ENCODE data around the gene ZNF83. TPM values are rescaled to one million over a fixed set of nuclear protein-coding genes. Genes with fewer than 3 reads are reported as not detected.

ZNF83 gene
- total RNA-seq, 2 experiments from 2014 or later, result 28.7 to 31.2 TPM

- CTCF ChIA-PET, result no interaction called here
- H3K9me3 Mint-ChIP-seq, result no peaks in the 10 kb centered on the region
- H3K27me3 Mint-ChIP-seq, result no peaks in the 10 kb centered on the region
- DNase-seq, result no peak
- intact Hi-C loops (cut with micrococcal nuclease), result no loop called here
- H3K4me3 Mint-ChIP-seq, result no peak overlapping the region
- no peak overlapping the region for H3K27ac Mint-ChIP-seq
- H3K4me1 Mint-ChIP-seq (ENCODE audit: low read depth), result peaks cover 14% of the 10 kb centered on the region
- peaks cover 48% of the 10 kb centered on the region for H3K36me3 Mint-ChIP-seq
- POLR2A ChIA-PET, result no interaction called here
Observed at GRCh38 chr19:52664461-52664860, 26.3 kb upstream of the ZNF83 start.

- Mint-ChIP-seq H3K27ac (no peak overlapping the region), H3K9me3 (no peaks in the 10 kb centered on the region), H3K36me3 (peaks cover 61% of the 10 kb centered on the region), H3K4me3 (no peak overlapping the region), H3K27me3 (no peaks in the 10 kb centered on the region), H3K4me1 (ENCODE audit: low read depth) (peaks cover 14% of the 10 kb centered on the region)
- intact Hi-C loops (cut with micrococcal nuclease), result no loop called here
- POLR2A ChIA-PET, result no interaction called here
- CTCF ChIA-PET, result no interaction called here
- DNase-seq, result no peak
Observed at GRCh38 chr19:52662631-52663030, 24.5 kb upstream of the ZNF83 start.

GRCh38 chr19:52660981-52661380 lies 22.8 kb upstream of the ZNF83 start:
- Mint-ChIP-seq H3K27me3 (no peaks in the 10 kb centered on the region), H3K27ac (no peak overlapping the region), H3K36me3 (peaks cover 68% of the 10 kb centered on the region), H3K9me3 (no peaks in the 10 kb centered on the region), H3K4me1 (ENCODE audit: low read depth) (peaks cover 14% of the 10 kb centered on the region), H3K4me3 (no peak overlapping the region)
- POLR2A ChIA-PET, result no interaction called here
- no peak for DNase-seq
- intact Hi-C loops (cut with micrococcal nuclease), result no loop called here
- CTCF ChIA-PET, result no interaction called here

GRCh38 chr19:52659013-52659412 lies 20.9 kb upstream of the ZNF83 start:
- Mint-ChIP-seq H3K27me3 (no peaks in the 10 kb centered on the region), H3K4me1 (ENCODE audit: low read depth) (peaks cover 10% of the 10 kb centered on the region), H3K27ac (no peak overlapping the region), H3K4me3 (no peak overlapping the region), H3K9me3 (no peaks in the 10 kb centered on the region), H3K36me3 (peaks cover 77% of the 10 kb centered on the region)
- ChIA-PET POLR2A (interaction anchor here (1.1 kb wide), 1 partner anchor 21 kb away, joined by 4 read pairs; no protein-coding TSS in a partner anchor), CTCF (no interaction called here)
- DNase-seq, result no peak
- intact Hi-C loops (cut with micrococcal nuclease), result no loop called here

GRCh38 chr19:52658595-52658994 lies 20.4 kb upstream of the ZNF83 start:
- ChIA-PET POLR2A (no interaction called here), CTCF (no interaction called here)
- Mint-ChIP-seq H3K36me3 (peaks cover 82% of the 10 kb centered on the region), H3K4me1 (ENCODE audit: low read depth) (peaks cover 10% of the 10 kb centered on the region), H3K4me3 (no peak overlapping the region), H3K27ac (no peak overlapping the region), H3K27me3 (no peaks in the 10 kb centered on the region), H3K9me3 (peaks cover 2% of the 10 kb centered on the region)
- no peak for DNase-seq
- intact Hi-C loops (cut with micrococcal nuclease), result no loop called here

GRCh38 chr19:52653161-52653560 lies 15.0 kb upstream of the ZNF83 start:
- Mint-ChIP-seq H3K36me3 (peaks cover 84% of the 10 kb centered on the region), H3K4me3 (no peak overlapping the region), H3K9me3 (peaks cover 43% of the 10 kb centered on the region), H3K27ac (no peak overlapping the region), H3K27me3 (no peaks in the 10 kb centered on the region), H3K4me1 (ENCODE audit: low read depth) (no peaks in the 10 kb centered on the region)
- POLR2A ChIA-PET, result no interaction called here
- intact Hi-C loops (cut with micrococcal nuclease), result no loop called here
- DNase-seq, result no peak
- CTCF ChIA-PET, result no interaction called here

- no peaks in the 10 kb centered on the region for H3K27me3 Mint-ChIP-seq
- H3K36me3 Mint-ChIP-seq, result peaks cover 88% of the 10 kb centered on the region
- DNase-seq, result no peak
- no peak overlapping the region for H3K4me3 Mint-ChIP-seq
- CTCF ChIA-PET, result no interaction called here
- no peaks in the 10 kb centered on the region for H3K4me1 Mint-ChIP-seq (ENCODE audit: low read depth)
- peaks cover 55% of the 10 kb centered on the region for H3K9me3 Mint-ChIP-seq
- POLR2A ChIA-PET, result no interaction called here
- no peak overlapping the region for H3K27ac Mint-ChIP-seq
- intact Hi-C loops (cut with micrococcal nuclease), result no loop called here
Observed at GRCh38 chr19:52651956-52652355, 13.8 kb upstream of the ZNF83 start.

GRCh38 chr19:52648336-52649016 lies 10.3 kb upstream of the ZNF83 start:
- H3K27ac Mint-ChIP-seq, result no peak overlapping the region
- no peaks in the 10 kb centered on the region for H3K4me1 Mint-ChIP-seq (ENCODE audit: low read depth)
- H3K27me3 Mint-ChIP-seq, result no peaks in the 10 kb centered on the region
- no peak for DNase-seq
- peaks cover 71% of the 10 kb centered on the region for H3K36me3 Mint-ChIP-seq
- POLR2A ChIA-PET, result no interaction called here
- peaks cover 78% of the 10 kb centered on the region for H3K9me3 Mint-ChIP-seq
- intact Hi-C loops (cut with micrococcal nuclease), result no loop called here
- no peak overlapping the region for H3K4me3 Mint-ChIP-seq
- CTCF ChIA-PET, result no interaction called here

- H3K27me3 Mint-ChIP-seq, result no peaks in the 10 kb centered on the region
- intact Hi-C loops (cut with micrococcal nuclease), result no loop called here
- no peak overlapping the region for H3K4me3 Mint-ChIP-seq
- H3K4me1 Mint-ChIP-seq (ENCODE audit: low read depth), result no peaks in the 10 kb centered on the region
- peaks cover 64% of the 10 kb centered on the region for H3K9me3 Mint-ChIP-seq
- H3K36me3 Mint-ChIP-seq, result peaks cover 57% of the 10 kb centered on the region
- no peak for DNase-seq
- H3K27ac Mint-ChIP-seq, result no peak overlapping the region
- ChIA-PET POLR2A (no interaction called here), CTCF (no interaction called here)
Observed at GRCh38 chr19:52646571-52647217, 8.5 kb upstream of the ZNF83 start.

- Mint-ChIP-seq H3K27ac (no peak overlapping the region), H3K4me3 (no peak overlapping the region), H3K27me3 (no peaks in the 10 kb centered on the region), H3K36me3 (peaks cover 16% of the 10 kb centered on the region), H3K4me1 (ENCODE audit: low read depth) (peaks cover 8% of the 10 kb centered on the region), H3K9me3 (peaks cover 42% of the 10 kb centered on the region)
- no peak for DNase-seq
- POLR2A ChIA-PET, result no interaction called here
- CTCF ChIA-PET, result no interaction called here
- intact Hi-C loops (cut with micrococcal nuclease), result no loop called here
Observed at GRCh38 chr19:52640916-52641315, 2.8 kb upstream of the ZNF83 start.

- ChIA-PET POLR2A (no interaction called here), CTCF (no interaction called here)
- no peak overlapping the region for H3K27ac Mint-ChIP-seq
- H3K9me3 Mint-ChIP-seq, result peaks cover 36% of the 10 kb centered on the region
- peaks cover 8% of the 10 kb centered on the region for H3K4me1 Mint-ChIP-seq (ENCODE audit: low read depth)
- H3K36me3 Mint-ChIP-seq, result peaks cover 16% of the 10 kb centered on the region
- H3K27me3 Mint-ChIP-seq, result no peaks in the 10 kb centered on the region
- DNase-seq, result no peak
- no peak overlapping the region for H3K4me3 Mint-ChIP-seq
- intact Hi-C loops (cut with micrococcal nuclease), result loop anchor here (2.0 to 5.0 kb wide), 5 partner anchors 39 to 373 kb away; partner anchors contain the start of genes ZNF611 and ZNF766
Observed at GRCh38 chr19:52639996-52640395, 1.8 kb upstream of the ZNF83 start.

GRCh38 chr19:52638601-52639000 lies 446 bp upstream of the ZNF83 start:
- ChIA-PET CTCF (no interaction called here), POLR2A (no interaction called here)
- no peak for DNase-seq
- peaks cover 10% of the 10 kb centered on the region for H3K4me1 Mint-ChIP-seq (ENCODE audit: low read depth)
- intact Hi-C loops (cut with micrococcal nuclease), result loop anchor here (1.0 to 5.0 kb wide), 6 partner anchors 38 to 371 kb away; partner anchors contain the start of genes ZNF611, ZNF701 and ZNF766
- H3K27ac Mint-ChIP-seq, result no peak overlapping the region
- H3K27me3 Mint-ChIP-seq, result no peaks in the 10 kb centered on the region
- peaks cover 10% of the 10 kb centered on the region for H3K36me3 Mint-ChIP-seq
- H3K4me3 Mint-ChIP-seq, result peak overlapping the region; percentile 89
- H3K9me3 Mint-ChIP-seq, result peaks cover 26% of the 10 kb centered on the region

Measured in activated CD4-positive, alpha-beta memory T cell treated with anti-CD3 and anti-CD28 coated beads for 36 hours (primary cell).